Suprapubic skin (tissue), 4 donors: Measurements from ENCODE around the gene COL8A1. TPM values are rescaled to one million over a fixed set of nuclear protein-coding genes. Genes with fewer than 3 reads are reported as not detected.

Source experiments
- DNase-seq, 2 donors: peaks; one replicate each; pipeline ENCODE4 v3.0.0-alpha.2; 2019; ENCODE audit warnings: low spot score in 2 of 2
- H3K27ac ChIP-seq: fragments of 200-600 bp; sonication (generic); one replicate; pipeline ENCODE4 v1.5.1; 2019
- H3K27me3 ChIP-seq: fragments of 200-600 bp; sonication (generic); one replicate; pipeline ENCODE4 v1.5.1; 2019
- H3K36me3 ChIP-seq: fragments of 200-600 bp; sonication (generic); one replicate; pipeline ENCODE4 v1.5.1; 2019
- H3K4me1 ChIP-seq: fragments of 200-600 bp; sonication (generic); one replicate; pipeline ENCODE4 v1.5.1; 2019
- H3K4me3 ChIP-seq: fragments of 200-600 bp; sonication (generic); one replicate; pipeline ENCODE4 v1.5.1; 2019; ENCODE audit warnings: mild to moderate bottlenecking
- H3K9me3 ChIP-seq: fragments of 200-600 bp; sonication (generic); one replicate; pipeline ENCODE4 v1.5.1; 2019
- CTCF ChIP-seq, 2 donors: fragments of 200-600 bp in 1 of 2; fragments of 450-650 bp in 1 of 2; sonication (generic) in 1 of 2; IDR thresholded peaks; one replicate each; pipeline ENCODE4 v1.5.1; 2016 to 2019; ENCODE audit warnings: antibody characterized with exemption in 2 of 2, mild to moderate bottlenecking in 1 of 2, moderate library complexity in 1 of 2
- EP300 ChIP-seq: sonication (generic); formaldehyde crosslinking; IDR thresholded peaks from one replicate; pipeline ENCODE4 v1.6.1; 2017; ENCODE audit warnings: antibody characterized with exemption
- POLR2A ChIP-seq, 2 donors: fragments of 450-650 bp; IDR thresholded peaks; one replicate each; pipeline ENCODE4 v1.6.1; 2017; ENCODE audit warnings: antibody characterized with exemption in 2 of 2, mild to moderate bottlenecking in 2 of 2, moderate library complexity in 2 of 2
- POLR2AphosphoS5 ChIP-seq, 3 donors: sonication (generic); formaldehyde crosslinking; IDR thresholded peaks; one replicate each; pipeline ENCODE4 v1.6.1; 2017; ENCODE audit warnings: antibody characterized with exemption in 3 of 3
- WGBS: methylation state at CpG from one replicate; pipeline ENCODE4 v1.1.5; 2018; 5-methylcytosine and 5-hydroxymethylcytosine counted together
- total RNA-seq, 4 donors: library from RNA; depleted of rRNA; stranded (reverse); fragments of >200 nt; gene quantifications; one replicate each; pipeline ENCODE4 v1.1.0, GENCODE V29; 2016

Gene COL8A1
- total RNA-seq, 4 donors from 2014 or later, result 3.2 to 14.9 (median 5.6) TPM

DNA sequence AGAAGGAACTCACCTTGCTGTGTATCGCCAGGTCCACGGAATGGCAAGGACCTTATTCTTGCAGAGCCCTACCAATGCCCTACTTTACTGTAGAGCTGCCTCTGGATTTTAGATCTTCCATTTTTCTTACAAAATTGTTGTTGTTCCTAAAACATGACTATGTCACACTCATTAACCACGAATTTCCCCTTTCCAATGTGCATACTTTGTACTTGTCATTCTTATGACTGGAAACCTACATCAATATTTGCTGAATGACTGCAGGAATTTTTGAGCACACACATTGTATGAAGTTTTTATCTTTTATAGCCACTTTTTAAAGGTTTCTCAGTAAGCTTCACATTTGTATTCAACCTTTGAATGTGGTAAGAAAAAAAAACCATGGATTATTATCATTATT lies 143.4 kb downstream of the COL8A1 start:
- Histone ChIP-seq H3K27me3 (no peaks in the 10 kb centered on the region), H3K36me3 (no peaks in the 10 kb centered on the region), H3K27ac (no peak overlapping the region), H3K4me1 (no peaks in the 10 kb centered on the region), H3K9me3 (no peaks in the 10 kb centered on the region), H3K4me3 (no peak overlapping the region)
- no peak for DNase-seq
- no peak for TF ChIP-seq CTCF (IDR thresholded peaks at IDR 0.05)
- TF ChIP-seq POLR2A (IDR thresholded peaks at IDR 0.05), result no peak
- TF ChIP-seq POLR2AphosphoS5 (IDR thresholded peaks at IDR 0.05), result no peak
- TF ChIP-seq EP300, result no peak
- 88% methylated on average over 3 of the region's 3 CpGs for whole genome bisulfite sequencing

DNA sequence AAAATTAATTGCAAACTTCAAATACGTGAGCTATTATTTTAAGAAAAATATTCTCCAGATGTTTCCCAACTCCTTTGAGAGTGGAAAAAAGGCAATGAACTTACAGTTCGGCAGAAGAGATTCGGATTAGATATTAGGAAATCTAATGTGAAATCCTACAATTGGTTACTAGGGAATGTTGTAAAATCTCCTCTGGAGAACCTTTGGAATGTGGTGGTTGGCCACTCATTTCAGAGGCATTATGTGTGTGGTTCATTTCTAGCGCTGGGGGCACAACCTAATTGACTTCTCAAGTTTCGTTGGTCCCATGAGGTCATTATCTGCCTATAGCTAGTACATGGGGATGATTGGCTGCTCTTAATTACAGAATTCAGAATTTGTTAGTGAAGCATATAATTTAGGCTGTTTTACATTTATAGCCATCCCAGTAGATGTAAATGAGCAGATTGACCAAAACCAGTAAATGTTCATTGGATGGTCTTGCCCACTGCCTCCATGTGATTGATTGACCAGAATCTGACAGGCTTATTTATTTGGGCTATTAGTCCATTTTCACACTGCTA lies 144.7 kb downstream of the COL8A1 start:
- Histone ChIP-seq H3K27ac (no peak overlapping the region), H3K4me3 (no peak overlapping the region), H3K4me1 (no peaks in the 10 kb centered on the region), H3K36me3 (no peaks in the 10 kb centered on the region), H3K9me3 (no peaks in the 10 kb centered on the region), H3K27me3 (no peaks in the 10 kb centered on the region)
- DNase-seq, result no peak
- WGBS, result 51% methylated on average over 5 of the region's 5 CpGs
- TF ChIP-seq POLR2AphosphoS5 (IDR thresholded peaks at IDR 0.05) (no peak), CTCF (IDR thresholded peaks at IDR 0.05) (no peak), POLR2A (IDR thresholded peaks at IDR 0.05) (no peak), EP300 (no peak)

DNA sequence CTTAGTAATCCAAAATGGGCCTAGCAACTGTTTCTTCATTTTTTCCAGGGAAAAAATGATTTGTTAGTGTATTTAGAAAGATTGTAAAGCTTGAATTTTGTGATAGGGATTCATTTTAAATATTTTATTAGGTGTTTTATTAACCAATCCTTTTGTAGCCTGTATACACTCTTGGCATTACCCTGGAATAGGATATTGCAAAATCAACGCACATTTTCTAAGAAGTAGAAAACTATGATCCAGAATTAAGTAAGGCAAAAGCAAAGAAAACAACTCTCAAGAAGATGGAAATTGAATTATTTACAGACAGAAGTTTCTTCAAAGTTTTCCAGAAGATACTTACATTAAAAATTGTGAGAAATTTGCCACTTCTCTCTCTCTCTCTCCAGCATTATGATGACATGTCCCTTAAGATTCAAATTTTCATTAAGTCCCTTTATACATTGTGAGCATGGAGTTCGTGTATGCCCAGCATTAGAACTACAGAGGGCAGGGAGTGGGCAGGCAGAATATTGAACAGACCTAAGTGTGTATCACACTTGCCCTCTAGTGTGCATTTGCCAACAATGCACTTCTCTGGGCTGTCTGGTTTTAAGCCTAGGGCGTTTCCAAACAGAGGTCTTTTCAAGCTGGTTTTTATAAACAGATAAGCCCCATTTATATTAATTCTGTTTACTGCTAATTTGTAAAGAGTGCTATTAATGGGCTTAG lies 150.8 kb downstream of the COL8A1 start:
- no peak for DNase-seq
- no peak overlapping the region for H3K4me3 ChIP-seq
- no peaks in the 10 kb centered on the region for H3K36me3 ChIP-seq
- H3K4me1 ChIP-seq, result no peaks in the 10 kb centered on the region
- 22% methylated on average over 3 of the region's 3 CpGs for WGBS
- no peak for TF ChIP-seq POLR2AphosphoS5 (IDR thresholded peaks at IDR 0.05)
- peak in 1 of 2 donors; percentile 35 for TF ChIP-seq CTCF (IDR thresholded peaks at IDR 0.05)
- H3K9me3 ChIP-seq, result no peaks in the 10 kb centered on the region
- H3K27me3 ChIP-seq, result no peaks in the 10 kb centered on the region
- no peak overlapping the region for H3K27ac ChIP-seq

GRCh38 chr3:99794485-99794884 lies 156.1 kb downstream of the COL8A1 start:
- Histone ChIP-seq H3K27ac (no peak overlapping the region), H3K4me3 (no peak overlapping the region), H3K9me3 (no peaks in the 10 kb centered on the region), H3K36me3 (no peaks in the 10 kb centered on the region), H3K27me3 (no peaks in the 10 kb centered on the region), H3K4me1 (no peaks in the 10 kb centered on the region)
- DNase-seq, result no peak
- TF ChIP-seq CTCF (IDR thresholded peaks at IDR 0.05), result no peak
- TF ChIP-seq EP300, result no peak
- TF ChIP-seq POLR2A (IDR thresholded peaks at IDR 0.05), result no peak
- TF ChIP-seq POLR2AphosphoS5 (IDR thresholded peaks at IDR 0.05), result no peak
- WGBS, result 93% methylated on average over 8 of the region's 8 CpGs

DNA sequence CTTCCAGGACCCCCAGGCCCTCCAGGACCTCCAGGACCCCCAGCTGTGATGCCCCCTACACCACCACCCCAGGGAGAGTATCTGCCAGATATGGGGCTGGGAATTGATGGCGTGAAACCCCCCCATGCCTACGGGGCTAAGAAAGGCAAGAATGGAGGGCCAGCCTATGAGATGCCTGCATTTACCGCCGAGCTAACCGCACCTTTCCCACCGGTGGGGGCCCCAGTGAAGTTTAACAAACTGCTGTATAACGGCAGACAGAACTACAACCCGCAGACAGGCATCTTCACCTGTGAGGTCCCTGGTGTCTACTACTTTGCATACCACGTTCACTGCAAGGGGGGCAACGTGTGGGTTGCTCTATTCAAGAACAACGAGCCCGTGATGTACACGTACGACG lies 157.2 kb downstream of the COL8A1 start:
- DNase-seq, result no peak
- H3K27me3 ChIP-seq, result no peaks in the 10 kb centered on the region
- no peak overlapping the region for H3K4me3 ChIP-seq
- 93% methylated on average over 14 of the region's 15 CpGs for WGBS
- no peak overlapping the region for H3K27ac ChIP-seq
- TF ChIP-seq POLR2AphosphoS5 (IDR thresholded peaks at IDR 0.05) (no peak), CTCF (IDR thresholded peaks at IDR 0.05) (no peak), EP300 (no peak), POLR2A (IDR thresholded peaks at IDR 0.05) (no peak)
- no peaks in the 10 kb centered on the region for H3K9me3 ChIP-seq
- no peaks in the 10 kb centered on the region for H3K36me3 ChIP-seq
- H3K4me1 ChIP-seq, result no peaks in the 10 kb centered on the region
